Pulmonary artery endothelial cell (primary cell): ENCODE measurements around the gene PACRG. TPM values are rescaled to one million over a fixed set of nuclear protein-coding genes. Genes with fewer than 3 reads are reported as not detected.

ENCODE experiments used
- DNase-seq: peaks from one replicate; pipeline ENCODE4 v3.0.0-alpha.2; 2011; ENCODE audit warnings: low read depth, low spot score
- total RNA-seq: library from RNA; depleted of rRNA; stranded (reverse); fragments of >200 nt; gene quantifications from 2 replicates; pipeline ENCODE4 v1.2.3, GENCODE V29; 2014

Gene PACRG
- total RNA-seq, 1 donor from 2014 or later, result not detected

GRCh38 chr6:163008186-163008585 is 280.4 kb downstream of the PACRG start:
- no peak for DNase-seq

DNA sequence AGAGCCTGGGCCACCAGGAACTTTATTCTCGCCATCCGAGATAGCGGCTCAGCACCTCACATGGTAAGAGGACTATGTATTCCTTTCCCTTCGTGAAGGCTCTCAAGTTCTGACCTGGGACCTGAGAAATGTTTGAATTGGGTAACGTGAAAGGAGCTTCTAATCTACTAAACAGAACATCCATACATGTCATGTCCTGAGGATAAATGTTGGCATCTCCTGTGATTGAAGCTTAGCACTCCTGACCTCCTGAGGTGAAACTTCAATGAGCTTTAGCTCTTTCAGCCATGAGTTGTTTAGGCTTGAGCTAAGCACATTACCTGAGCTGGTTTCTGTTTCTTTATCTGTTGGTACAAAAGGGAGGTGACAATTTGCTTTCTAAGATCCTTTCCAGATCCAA is 280.9 kb downstream of the PACRG start:
- DNase-seq, result no peak

DNA sequence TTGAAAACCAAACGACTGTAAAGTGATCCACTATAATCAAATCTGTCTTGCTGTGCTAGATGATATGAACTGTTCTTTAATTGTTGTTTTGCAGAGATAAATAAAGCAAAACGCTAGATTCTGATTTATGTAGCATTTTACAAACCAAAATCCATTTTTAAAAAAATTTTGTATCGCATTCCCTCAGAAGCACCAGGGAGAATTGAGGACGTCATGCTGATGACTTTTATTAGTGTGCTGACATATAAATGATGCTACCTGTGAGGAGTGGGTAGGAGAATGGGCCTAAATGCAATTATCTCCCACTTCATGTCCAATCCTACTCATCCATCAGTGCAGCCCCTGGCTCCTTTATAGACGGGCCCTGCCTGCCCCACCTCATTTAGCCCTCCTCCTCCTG is 282.4 kb downstream of the PACRG start:
- no peak for DNase-seq

DNA sequence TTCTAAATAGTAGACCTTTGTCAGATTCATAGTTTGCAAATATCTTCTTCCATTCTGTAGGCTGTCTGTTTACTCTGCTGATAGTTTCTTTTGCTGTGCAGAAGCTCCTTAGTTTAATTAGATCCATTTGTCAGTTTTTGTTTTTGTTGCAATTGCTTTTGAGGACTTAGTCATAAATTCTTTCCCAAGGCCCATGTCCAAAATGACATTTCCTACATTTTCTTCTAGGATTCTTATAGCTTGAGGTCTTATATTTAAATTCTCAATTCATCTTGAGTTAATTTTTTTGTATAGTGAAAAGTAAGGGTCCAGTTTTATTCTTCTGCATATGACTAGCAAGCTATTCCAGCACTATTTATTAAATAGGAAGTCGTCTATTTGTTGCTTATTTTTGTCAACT is 287.0 kb downstream of the PACRG start:
- no peak for DNase-seq

DNA sequence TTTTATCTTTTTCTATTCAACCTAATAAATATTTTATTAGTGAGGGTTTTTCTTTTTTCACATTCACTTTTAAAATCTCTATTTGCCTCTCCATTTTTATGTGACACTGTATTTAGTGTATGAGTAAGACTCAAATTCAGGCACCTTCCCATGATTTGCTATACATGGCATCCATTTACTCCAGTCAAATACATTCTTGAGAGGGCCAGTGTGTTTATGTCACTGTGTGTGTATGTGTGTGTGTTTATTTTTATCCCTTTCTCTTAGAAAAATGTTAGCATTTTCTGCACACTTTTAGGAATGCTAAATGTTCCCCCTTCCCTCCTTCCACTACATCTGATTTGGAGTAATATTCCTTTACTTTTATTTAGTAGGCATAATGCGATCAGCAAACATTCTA is 290.0 kb downstream of the PACRG start:
- DNase-seq, result no peak

DNA sequence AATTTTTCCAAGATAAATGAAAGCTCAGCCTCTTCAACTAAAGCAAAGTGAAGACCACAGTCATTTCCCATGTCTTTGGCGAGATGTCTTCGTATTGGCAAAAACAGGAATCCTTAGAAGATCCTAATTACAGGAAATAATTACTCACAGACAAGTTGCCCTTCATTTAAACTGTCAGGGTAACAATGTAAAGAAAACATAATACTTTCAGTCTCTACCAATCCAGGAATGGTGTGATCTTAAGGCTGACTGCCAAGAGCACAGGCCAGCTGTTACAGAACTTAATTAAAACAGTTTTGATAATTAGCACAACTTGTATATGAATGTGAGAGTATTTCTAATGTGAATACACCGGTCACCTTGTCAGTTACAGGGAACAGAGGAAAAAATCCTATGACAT is 292.2 kb downstream of the PACRG start:
- DNase-seq, result no peak

- DNase-seq, result no peak
Observed at GRCh38 chr6:163021054-163021453, 293.3 kb downstream of the PACRG start.

DNA sequence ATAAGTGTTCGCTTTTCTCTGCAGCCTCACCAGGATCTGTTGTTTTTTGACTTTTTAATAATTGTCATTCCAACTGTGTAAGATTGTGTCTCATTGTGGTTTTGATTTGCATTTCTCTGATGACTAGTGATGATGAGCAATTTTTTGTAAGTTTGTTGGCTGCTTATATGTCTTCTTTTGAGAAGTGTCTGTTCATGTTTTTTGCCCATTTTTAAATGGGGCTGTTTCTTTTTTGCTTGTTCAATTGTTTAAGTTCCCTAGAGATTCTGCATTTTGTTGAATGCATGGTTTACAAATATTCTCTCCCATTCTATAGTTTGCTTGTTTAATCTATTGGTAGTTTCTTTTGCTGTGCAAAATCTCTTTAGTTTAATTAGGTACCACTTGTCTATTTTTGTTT is 295.9 kb downstream of the PACRG start:
- no peak for DNase-seq

DNA sequence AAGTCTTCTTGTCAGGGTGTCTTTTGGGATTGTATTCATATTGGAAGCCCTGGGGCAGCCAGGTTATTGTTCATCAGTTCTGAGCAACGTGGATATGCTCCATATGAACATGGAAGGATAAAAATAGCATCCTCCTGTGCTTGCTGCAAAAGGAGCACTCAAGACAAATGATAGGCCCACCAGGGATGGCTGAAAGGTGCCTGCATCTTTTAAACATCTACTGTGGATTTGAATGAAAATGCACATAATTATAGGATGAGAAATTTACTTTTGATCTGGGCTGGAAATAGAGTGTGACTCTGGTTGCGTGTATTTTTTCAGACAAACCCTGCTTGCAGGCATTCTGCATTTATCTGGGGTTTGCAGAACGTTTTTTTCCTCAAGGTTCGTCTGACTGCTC is 299.1 kb downstream of the PACRG start:
- DNase-seq, result no peak

DNA sequence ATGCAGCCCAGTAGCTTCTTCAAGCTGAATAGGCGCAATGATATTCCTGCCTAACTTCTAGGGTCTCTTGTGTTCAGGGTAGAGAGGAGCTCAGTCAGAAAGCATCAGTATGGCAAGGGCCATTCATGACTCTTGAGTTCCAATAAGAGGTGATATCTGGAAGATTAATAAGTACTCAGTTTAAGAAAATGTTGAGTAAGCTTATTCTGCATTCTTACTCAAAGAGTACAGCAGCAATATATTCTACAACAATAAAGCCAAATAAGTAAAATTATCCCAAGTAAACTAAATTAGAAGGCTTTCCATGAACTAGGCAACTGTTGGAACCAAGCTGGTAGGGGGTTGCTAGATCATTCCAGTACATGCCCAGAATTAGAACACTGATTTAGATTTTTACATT is 303.2 kb downstream of the PACRG start:
- no peak for DNase-seq

GRCh38 chr6:163031931-163032330 is 304.2 kb downstream of the PACRG start:
- no peak for DNase-seq

DNA sequence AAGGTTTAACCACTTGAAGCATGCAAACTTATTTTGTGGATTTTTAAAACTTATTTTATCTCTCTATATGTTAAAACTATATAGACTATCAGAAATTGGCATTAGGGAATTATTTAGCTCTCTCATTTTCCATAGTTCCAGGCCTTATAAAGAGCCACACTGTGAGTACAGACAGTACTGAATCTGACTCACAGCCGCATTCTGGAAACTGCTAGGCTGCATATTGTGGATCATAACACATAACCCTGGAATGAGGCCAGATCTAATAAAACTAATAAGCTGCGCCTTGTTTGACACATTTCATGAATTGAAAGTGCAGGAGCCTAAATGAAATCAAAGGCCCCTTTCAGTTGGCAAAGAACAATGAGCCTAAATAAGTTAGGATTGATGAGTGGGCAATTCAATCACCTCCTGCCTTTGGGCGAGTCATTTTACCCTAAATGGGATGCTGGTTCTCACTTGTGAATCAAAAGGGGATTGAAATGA is 308.4 kb downstream of the PACRG start:
- no peak for DNase-seq

GRCh38 chr6:163038317-163038716 is 310.5 kb downstream of the PACRG start:
- DNase-seq, result no peak

- no peak for DNase-seq
Observed at GRCh38 chr6:163048345-163048744, 320.6 kb downstream of the PACRG start.

DNA sequence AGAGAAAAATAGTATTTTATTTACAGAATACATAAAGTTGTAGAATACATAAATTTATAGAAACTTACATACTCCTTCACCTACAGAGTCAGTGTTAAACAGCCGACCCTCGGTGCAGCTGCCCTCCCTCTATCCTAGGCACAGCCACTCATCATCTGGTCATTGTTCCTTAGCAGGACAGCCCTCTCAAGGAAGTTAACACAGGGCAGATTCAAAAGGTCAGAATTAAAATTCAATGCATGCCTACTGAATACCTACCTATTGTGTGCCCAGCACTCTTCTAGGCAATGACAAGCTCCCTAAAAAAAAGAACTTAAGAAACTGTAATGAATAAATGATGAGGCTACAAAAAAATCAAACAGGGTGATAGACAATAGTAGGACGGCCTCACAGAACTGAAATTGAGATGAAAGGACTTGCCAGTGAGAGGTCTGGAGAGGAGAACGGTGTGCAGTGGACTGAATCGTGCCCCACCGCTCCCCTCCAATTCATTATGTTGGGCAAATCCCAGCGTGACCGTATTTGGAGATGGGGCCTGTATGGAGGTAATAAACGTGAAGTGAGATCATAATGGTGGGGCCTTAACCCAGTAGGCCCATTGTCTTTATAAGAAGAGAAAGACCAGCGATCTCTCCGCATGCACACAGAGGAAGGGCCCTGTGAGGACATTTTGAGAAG is 326.0 kb downstream of the PACRG start:
- no peak for DNase-seq

- no peak for DNase-seq
Observed at GRCh38 chr6:163054641-163055040, 326.9 kb downstream of the PACRG start.

- no peak for DNase-seq
Observed at GRCh38 chr6:163057260-163057659, 329.5 kb downstream of the PACRG start.

DNA sequence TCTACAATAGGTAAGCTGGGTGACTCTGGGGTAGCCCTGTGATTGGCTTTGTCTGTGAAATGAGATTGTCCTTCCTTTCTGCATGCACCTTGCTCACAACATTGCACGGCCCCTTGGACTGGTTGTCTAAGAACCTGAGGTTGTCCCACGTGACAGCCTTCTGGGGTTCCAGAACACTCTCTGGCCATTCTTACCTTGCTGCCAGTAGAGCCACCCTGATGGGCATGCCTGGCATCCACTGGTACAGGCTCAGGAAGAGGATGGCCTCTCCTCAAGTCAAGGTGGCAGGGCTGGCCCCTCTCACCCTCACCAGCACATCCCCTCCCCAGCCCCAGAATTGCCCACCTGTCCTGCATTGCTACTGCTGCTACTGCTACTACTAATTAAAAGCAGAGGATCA is 335.0 kb downstream of the PACRG start:
- no peak for DNase-seq

DNA sequence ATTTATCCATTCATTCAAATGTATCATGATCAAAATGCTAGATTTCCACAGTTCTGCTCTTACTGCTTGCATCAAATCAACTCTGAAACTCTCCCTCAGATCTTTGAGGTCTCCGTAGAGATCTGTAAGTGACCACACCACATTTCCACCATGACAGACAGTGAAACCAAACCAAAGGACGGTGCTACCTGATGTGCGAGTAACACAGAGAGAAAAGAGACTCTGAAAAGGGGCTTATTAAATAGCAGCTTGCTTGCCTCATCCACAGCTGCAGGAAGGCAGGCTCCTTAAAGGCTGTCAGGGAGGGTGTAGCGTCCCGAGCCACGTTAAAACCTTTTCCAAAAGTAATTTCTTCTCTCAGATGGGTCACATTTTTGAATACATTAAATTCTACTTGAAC is 335.8 kb downstream of the PACRG start:
- DNase-seq, result no peak

DNA sequence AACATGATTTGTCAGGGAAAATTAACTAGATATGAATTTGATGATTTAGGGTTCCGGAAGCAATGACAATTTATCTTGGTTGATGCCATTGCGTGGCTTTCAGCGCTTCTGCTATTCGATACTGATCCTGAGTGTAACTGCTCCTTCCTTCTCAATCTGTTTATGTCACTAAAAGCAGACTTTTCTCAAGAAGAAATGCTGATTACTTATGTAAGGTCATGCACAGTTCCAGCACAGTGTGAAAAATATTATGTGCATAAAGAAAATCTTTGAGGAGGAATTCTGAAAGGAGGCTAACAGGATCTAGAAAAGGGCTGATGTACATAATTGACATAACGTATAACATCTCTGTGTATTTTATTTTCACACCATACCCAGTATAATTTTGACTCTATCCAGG is 336.6 kb downstream of the PACRG start:
- no peak for DNase-seq

- no peak for DNase-seq
Observed at GRCh38 chr6:163066200-163066599, 338.4 kb downstream of the PACRG start.

DNA sequence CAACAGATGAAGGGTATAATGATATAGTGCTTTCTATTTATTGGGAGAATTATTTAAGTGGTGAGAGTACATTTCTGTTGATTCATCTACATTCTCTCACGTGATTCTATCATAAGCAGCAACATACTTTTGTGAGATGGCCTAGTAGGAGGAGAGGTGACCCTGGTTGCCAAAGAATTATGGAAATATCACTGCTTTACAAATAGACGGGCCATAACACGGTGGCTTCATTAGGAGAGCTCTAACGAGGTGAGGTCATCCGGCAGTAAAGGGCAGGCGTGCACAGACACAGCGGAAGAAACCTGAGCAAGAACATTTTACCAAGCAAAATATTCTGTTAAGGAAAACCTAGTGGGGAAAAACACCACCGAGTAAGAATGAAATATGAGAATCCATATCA is 349.4 kb downstream of the PACRG start:
- DNase-seq, result no peak

- no peak for DNase-seq
Observed at GRCh38 chr6:163078712-163079111, 350.9 kb downstream of the PACRG start.

DNA sequence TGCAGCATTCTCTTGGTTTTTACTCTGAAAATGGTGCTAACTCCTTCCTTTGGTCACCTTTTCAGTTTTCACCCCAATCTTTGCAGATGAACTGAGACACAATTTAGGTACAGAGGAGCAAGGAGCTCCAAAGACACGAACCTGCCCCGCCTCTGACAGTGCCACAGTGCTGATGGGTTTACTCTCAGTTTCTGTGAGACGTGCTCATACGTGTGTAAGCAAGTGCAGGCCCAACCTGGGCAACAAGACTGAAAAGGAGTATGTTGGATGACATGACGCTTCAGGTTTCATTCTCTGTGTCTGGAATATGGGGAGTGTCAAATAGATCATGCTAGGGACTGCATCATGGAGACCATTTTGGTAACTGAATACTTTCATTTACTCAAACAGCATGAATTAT is 352.5 kb downstream of the PACRG start:
- DNase-seq, result no peak
